Esophagus (tissue), 2 donors: ENCODE results near the gene INHBE. TPM values are rescaled to one million over a fixed set of nuclear protein-coding genes. Genes with fewer than 3 reads are reported as not detected.

Experiments
- H3K27ac ChIP-seq, 2 donors: one replicate each; pipeline ENCODE4 v1.5.1; 2013; ENCODE audit warnings: low read depth in 2 of 2, mild to moderate bottlenecking in 2 of 2, inconsistent platforms in 1 of 2, low read length in 1 of 2, moderate library complexity in 1 of 2
- H3K27me3 ChIP-seq, 2 donors: one replicate each; pipeline ENCODE4 v1.6.1; 2013; ENCODE audit warnings: low read length in 2 of 2, control low read depth in 1 of 2, mild to moderate bottlenecking in 1 of 2; ENCODE audit not compliant: insufficient read depth in 2 of 2, control insufficient read depth in 1 of 2
- H3K36me3 ChIP-seq, 2 donors: one replicate each; pipeline ENCODE4 v1.6.1; 2013; ENCODE audit warnings: low read length in 1 of 2; ENCODE audit not compliant: control insufficient read depth in 2 of 2, insufficient read depth in 2 of 2
- H3K4me1 ChIP-seq, 2 donors: one replicate each; pipeline ENCODE4 v1.6.1; 2013; ENCODE audit warnings: low read length in 1 of 2; ENCODE audit not compliant: control insufficient read depth in 2 of 2, insufficient read depth in 2 of 2
- H3K4me3 ChIP-seq, 2 donors: one replicate each; pipeline ENCODE4 v1.5.1; 2013; ENCODE audit warnings: low read length in 2 of 2, mild to moderate bottlenecking in 2 of 2, low read depth in 1 of 2, moderate library complexity in 1 of 2
- H3K9me3 ChIP-seq, 2 donors: one replicate each; pipeline ENCODE4 v1.6.1; 2013; ENCODE audit warnings: mild to moderate bottlenecking in 2 of 2, low read depth in 1 of 2, low read length in 1 of 2, moderate library complexity in 1 of 2; ENCODE audit not compliant: control insufficient read depth in 2 of 2, insufficient read depth in 1 of 2
- WGBS, 2 donors: extraction: QIAGEN DNeasy Blood & Tissue Kit; methylation state at CpG; one replicate each; pipeline ENCODE4 v1.1.7; 2013; 5-methylcytosine and 5-hydroxymethylcytosine counted together
- polyA plus RNA-seq, 2 donors: library from polyadenylated mRNA; stranded (reverse); fragments of 200-250 nt; gene quantifications; one replicate each; pipeline ENCODE4 v1.2.3, GENCODE V29; 2013
- donor health status: healthy with polysubstance abuse.
- donor health status: Bipolar disorder and iron deficiency.

Gene INHBE
- polyA plus RNA-seq, 2 donors = 0.01 TPM; not detected in 1

DNA sequence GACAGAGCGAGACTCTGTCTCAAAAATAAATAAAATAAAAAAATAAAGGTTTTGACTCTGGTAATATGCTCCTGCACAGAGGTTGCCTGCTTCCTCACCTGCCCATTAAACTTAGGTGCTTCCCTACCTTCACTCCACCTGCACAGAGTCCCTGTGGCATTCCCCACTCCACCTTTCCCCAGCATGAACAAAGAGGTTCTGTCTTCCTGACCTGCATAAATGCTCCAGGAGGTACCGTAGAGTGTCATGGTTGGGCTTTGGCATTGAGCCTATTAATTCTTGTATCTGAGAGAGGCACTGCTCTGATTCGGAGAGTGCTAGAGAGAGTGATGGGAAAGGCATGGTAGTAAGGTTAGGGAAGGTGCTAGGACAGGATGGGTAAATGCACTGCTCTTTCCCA, 18.3 kb downstream of the INHBE start:
- WGBS, 2 donors = 52 to 55% methylated on average over 3 of the region's 3 CpGs
- no peak overlapping the region for H3K4me3 ChIP-seq
- peaks cover 0 to 3% of the 10 kb centered on the region in 2 donors for H3K36me3 ChIP-seq
- H3K27me3 ChIP-seq = peaks cover 0 to 9% of the 10 kb centered on the region in 2 donors
- no peak overlapping the region for H3K27ac ChIP-seq
- H3K4me1 ChIP-seq = peaks cover 4 to 17% of the 10 kb centered on the region in 2 donors
- no peaks in the 10 kb centered on the region for H3K9me3 ChIP-seq

DNA sequence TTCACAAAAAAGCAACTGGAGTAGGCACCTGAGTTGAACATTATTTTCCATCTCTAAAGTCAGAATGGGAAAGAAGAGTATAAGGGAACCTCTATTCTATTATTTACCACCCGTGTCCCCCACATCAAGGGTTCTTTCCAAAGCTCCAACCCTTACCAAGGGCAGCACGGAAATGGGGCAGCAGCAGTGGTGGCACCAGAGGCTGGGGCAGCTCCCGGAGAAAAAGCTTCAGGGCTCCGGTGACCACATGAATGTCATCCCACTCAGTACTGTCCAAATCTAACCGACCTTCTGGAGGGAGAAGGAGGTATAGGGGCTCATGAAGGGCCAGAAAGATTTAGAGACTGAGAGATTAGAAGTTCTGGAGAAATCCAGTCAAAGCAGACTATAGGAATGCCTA, 18.8 kb downstream of the INHBE start:
- H3K9me3 ChIP-seq = no peaks in the 10 kb centered on the region
- H3K4me3 ChIP-seq = no peak overlapping the region
- 87 to 92% methylated on average over 5 of the region's 5 CpGs for WGBS, 2 donors
- H3K36me3 ChIP-seq = peaks cover 0 to 3% of the 10 kb centered on the region in 2 donors
- peaks cover 0 to 9% of the 10 kb centered on the region in 2 donors for H3K27me3 ChIP-seq
- H3K4me1 ChIP-seq = peaks cover 4 to 19% of the 10 kb centered on the region in 2 donors
- H3K27ac ChIP-seq = no peak overlapping the region

DNA sequence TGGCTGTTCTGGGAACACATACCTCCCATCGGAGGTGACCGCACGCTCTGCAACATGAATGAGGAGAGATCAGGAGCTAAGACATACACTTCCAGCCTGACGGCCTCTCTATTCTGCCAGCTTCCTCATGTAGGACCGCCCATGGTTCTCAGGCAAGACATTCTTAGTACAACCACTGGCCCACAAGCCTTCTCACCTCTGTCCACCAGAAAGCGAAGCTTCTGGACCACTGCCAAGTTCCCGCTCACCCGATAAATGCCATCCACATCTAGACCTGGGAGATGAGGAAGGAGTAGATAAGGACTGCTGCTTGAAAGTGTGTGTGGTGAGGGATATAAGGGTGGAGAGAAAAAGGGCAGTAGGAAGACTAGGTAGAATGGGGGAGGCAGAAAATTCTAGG, 19.3 kb downstream of the INHBE start:
- peaks cover 0 to 9% of the 10 kb centered on the region in 2 donors for H3K27me3 ChIP-seq
- 77 to 79% methylated on average over 8 of the region's 8 CpGs for WGBS, 2 donors
- no peak overlapping the region for H3K27ac ChIP-seq

DNA sequence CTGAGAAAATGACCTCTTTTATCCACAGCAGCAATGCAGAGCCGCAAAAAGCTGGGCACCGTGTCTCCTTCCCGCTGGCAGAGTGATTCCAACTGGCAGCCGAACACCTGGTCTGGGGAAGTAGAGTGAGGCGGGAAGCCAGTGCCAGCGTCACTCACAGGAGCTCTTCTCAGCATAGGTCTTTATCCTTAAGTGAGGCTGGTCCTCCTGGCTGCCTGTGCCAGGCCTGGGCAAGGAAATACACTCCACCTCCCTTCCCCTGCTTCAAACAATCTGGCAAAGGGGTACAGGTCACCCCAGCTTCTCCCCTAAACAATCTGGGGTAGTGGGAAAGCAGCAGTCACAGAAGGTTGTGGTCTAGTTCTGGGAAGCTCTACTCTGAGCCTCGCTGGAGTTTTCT, 19.8 kb downstream of the INHBE start:
- Histone ChIP-seq H3K27me3 (peaks cover 0 to 9% of the 10 kb centered on the region in 2 donors), H3K36me3 (peaks cover 0 to 3% of the 10 kb centered on the region in 2 donors), H3K27ac (no peak overlapping the region), H3K4me3 (peak overlapping the region in 1 of 2 donors; percentile 13), H3K9me3 (no peaks in the 10 kb centered on the region), H3K4me1 (peaks cover 4 to 19% of the 10 kb centered on the region in 2 donors)
- 53 to 63% methylated on average over 7 of the region's 7 CpGs for WGBS, 2 donors

More for the DNA sequence above, 19.3 kb downstream of the INHBE start:
- Histone ChIP-seq H3K36me3 (peaks cover 0 to 3% of the 10 kb centered on the region in 2 donors), H3K9me3 (no peaks in the 10 kb centered on the region), H3K4me1 (peaks cover 4 to 19% of the 10 kb centered on the region in 2 donors), H3K4me3 (no peak overlapping the region)

DNA sequence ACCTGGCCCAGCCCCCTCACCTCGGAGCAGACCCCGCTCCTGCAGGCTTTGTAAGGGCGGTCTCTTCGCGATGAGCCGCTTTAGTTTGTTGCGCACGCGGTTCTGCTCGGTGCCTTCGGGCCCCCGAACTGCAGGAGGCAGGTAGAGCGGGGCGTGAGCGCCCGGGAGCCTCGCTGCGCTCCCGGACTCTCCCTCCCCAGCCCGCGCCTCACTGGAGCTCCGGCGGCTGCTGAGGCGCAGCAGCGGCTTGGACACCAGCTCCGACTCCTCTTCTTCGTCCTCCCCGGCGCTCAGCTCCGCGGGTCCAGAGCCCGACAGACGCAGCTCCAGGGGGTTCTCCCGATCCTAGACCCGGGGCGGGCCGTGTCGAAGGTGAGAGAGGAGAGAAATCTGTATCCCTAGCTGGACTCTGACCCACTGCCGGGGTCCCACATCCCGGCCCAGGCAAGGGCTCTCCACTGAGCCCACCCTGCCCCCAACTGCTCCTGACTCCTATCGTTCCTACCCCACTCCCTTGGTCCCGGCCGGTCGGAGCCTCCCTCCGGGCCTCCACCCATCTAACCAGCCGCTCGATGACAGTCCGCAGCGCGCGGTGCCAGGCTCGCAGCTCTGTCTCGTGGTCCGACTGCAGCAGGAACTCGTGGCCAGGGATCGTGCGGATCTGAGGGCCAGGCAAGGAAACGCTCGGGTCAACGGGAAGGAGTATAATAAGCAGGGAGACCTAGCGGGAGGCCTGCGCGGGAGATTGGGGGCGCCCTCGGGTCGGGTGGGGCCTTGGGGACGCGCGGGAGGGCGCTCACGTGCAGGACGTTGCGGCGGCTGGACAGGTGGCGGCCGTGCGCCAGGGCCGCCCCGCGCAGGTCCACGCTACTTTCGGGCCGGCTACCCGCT, 20.4 kb downstream of the INHBE start:
- Histone ChIP-seq H3K27ac (peak overlapping the region in 1 of 2 donors; percentile 29), H3K27me3 (peaks cover 0 to 9% of the 10 kb centered on the region in 2 donors)
- 12 to 13% methylated on average over 80 to 84 of the region's 84 CpGs for WGBS, 2 donors

DNA sequence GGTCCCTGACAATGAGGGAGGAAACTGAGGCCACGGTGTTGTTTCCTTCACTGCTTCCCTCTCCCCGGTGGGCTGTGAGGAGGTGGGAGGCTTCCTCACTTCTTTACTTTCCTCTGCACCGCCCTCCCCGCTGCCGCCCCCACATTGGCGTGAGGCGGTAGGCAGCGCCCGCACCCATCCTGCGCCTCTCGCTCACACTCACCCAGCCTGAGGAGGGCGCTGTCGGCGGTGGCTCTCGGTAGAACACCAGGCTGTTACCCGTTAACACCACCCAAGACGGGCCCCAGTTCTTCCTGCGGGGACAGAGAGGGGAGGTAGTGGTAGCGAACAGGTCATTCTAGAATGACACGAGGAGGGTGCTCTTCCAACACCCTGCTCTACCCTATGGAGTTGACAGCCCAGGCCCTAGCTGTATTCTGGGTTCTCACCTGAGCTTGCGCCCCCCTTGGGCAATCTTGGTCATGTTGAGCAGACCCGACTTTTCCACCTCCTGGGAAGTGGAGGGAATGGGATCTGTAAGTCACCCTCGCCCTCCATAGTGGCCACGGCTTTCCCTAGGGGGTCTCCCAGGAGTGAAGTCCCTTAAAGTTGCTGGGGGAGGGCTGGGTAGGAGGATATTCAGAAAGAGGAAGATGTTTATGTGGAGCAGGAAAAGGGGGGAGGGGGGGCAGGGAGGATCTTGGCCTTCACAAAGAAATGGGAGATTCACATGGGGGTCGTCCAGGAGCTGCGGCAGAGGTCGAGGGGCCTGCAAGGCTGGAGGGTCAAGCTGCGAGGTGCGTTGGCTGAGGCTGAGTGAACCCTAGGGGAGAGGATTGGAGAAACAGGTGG, 21.3 kb downstream of the INHBE start:
- Histone ChIP-seq H3K36me3 (no peaks in the 10 kb centered on the region), H3K27me3 (peaks cover 0 to 11% of the 10 kb centered on the region in 2 donors), H3K27ac (peak overlapping the region; percentile 29 to 37), H3K4me3 (peak overlapping the region; percentile 13 to 24), H3K9me3 (no peaks in the 10 kb centered on the region), H3K4me1 (peaks cover 4 to 19% of the 10 kb centered on the region in 2 donors)
- WGBS, 2 donors = 17 to 20% methylated on average over 28 to 29 of the region's 29 CpGs

More for the DNA sequence above, 20.4 kb downstream of the INHBE start:
- Histone ChIP-seq H3K4me3 (peak overlapping the region; percentile 13 to 24), H3K4me1 (peaks cover 4 to 19% of the 10 kb centered on the region in 2 donors), H3K36me3 (no peaks in the 10 kb centered on the region), H3K9me3 (no peaks in the 10 kb centered on the region)

DNA sequence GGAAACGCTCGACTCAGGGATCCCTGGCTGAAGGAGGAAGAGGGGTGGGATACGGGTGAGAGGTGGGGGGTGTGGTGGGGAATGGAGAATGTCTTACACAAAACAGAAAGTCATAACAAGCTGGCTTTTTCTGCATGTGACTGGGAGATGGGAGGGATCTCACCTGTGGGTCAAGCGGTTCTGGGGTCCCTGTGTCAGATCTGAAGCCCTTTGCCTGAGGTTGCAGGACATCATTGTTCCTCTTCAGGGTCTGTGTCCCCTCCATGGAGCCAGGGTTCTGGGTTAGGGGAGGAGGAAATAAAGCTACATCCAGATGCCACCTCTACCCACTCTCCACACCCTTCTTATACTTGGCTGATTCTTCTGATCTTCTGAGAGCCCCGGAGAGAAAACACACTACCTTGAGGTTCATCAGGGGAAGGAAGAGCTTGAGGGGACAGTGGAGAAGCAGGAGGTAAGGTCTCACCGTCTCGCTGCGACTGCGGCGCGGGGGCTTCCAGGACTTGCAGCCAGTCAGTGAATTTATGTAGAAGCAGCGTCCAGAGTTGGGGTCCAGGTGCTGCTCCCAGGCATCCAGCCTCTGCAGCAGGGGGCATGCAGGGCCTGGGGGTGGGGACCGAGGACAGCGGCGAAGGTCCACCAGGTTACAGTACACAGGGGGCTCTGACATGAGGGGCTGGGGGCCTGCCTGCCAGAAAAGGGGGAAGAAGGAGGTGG, 22.0 kb downstream of the INHBE start:
- peak overlapping the region; percentile 29 to 37 for H3K27ac ChIP-seq
- H3K27me3 ChIP-seq = peaks cover 0 to 11% of the 10 kb centered on the region in 2 donors
- no peaks in the 10 kb centered on the region for H3K36me3 ChIP-seq
- WGBS, 2 donors = 73 to 74% methylated on average over 15 of the region's 15 CpGs
- H3K4me3 ChIP-seq = peak overlapping the region; percentile 5 to 27
- peaks cover 4 to 19% of the 10 kb centered on the region in 2 donors for H3K4me1 ChIP-seq
- H3K9me3 ChIP-seq = no peaks in the 10 kb centered on the region

DNA sequence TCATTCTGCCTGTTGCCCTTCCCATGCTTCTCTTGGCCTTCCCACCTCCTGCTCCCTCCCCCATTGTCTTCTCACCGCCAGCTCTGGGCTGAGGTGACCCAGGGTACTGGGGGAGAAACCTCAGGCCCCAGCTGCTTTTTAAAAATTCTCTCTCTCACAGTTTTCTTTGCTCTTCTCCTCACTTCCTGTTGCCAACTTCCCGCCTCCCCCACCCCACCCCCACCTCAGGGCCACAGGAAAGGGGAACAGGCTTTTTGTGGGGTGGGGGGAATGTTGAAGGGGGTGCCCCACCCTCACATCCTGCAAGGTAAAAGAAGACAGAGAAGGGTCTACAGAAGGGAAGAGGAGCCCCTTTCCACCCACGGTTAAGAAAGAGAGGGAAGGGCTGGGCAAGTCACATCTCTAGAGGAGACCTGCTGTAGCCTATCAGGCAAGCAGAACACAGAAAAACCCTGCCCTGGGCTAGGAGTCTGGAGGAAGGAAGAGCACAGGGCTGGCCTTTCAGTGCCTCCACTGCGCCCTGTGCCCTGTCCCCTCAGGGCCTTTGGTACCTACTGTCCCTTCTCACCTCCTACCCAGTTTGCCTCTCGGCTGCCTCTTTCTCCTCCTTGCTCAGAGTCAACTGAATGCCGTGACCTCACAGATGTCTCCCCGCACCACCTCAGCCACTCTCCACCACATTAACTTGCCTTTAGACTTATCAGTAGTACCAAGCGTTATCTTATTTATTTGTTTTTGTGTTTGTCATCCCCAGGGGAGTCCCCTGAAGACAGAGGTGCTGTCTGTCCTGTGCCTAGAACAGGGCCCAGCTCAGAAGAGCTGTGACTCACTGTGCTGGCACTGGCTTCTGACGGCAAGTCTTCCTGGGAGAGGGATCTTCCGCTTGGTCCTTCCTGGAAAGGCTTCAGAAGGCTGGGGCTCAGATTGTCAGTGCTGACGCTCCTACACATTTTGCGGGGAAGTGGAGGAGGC, 22.9 kb downstream of the INHBE start:
- H3K9me3 ChIP-seq = no peaks in the 10 kb centered on the region
- H3K4me1 ChIP-seq = peaks cover 4 to 19% of the 10 kb centered on the region in 2 donors
- H3K27me3 ChIP-seq = peaks cover 0 to 11% of the 10 kb centered on the region in 2 donors
- H3K36me3 ChIP-seq = no peaks in the 10 kb centered on the region
- peak overlapping the region; percentile 5 to 27 for H3K4me3 ChIP-seq
- H3K27ac ChIP-seq = peak overlapping the region; percentile 53 to 57
- 55 to 63% methylated on average over 12 of the region's 12 CpGs for WGBS, 2 donors
